HG02870 (cell line): Measurements from ENCODE around the gene FDXR.

Experiments used
- ATAC-seq: cut with Tn5 transposase; IDR thresholded peaks from one replicate; pipeline ENCODE4 v1.9.1; 2021; ENCODE audit warnings: mild to moderate bottlenecking, moderate library complexity; ENCODE audit not compliant: unreplicated experiment

Gene FDXR

GRCh38 chr17:74859459-74860228 lies 13.2 kb downstream of the FDXR start, which contains the start of gene GRIN2C:
GRIN2C (minus strand) TSS chr17:74859885; CDS start chr17:74855092, 4,793 bp downstream.
- no peak for ATAC-seq

DNA sequence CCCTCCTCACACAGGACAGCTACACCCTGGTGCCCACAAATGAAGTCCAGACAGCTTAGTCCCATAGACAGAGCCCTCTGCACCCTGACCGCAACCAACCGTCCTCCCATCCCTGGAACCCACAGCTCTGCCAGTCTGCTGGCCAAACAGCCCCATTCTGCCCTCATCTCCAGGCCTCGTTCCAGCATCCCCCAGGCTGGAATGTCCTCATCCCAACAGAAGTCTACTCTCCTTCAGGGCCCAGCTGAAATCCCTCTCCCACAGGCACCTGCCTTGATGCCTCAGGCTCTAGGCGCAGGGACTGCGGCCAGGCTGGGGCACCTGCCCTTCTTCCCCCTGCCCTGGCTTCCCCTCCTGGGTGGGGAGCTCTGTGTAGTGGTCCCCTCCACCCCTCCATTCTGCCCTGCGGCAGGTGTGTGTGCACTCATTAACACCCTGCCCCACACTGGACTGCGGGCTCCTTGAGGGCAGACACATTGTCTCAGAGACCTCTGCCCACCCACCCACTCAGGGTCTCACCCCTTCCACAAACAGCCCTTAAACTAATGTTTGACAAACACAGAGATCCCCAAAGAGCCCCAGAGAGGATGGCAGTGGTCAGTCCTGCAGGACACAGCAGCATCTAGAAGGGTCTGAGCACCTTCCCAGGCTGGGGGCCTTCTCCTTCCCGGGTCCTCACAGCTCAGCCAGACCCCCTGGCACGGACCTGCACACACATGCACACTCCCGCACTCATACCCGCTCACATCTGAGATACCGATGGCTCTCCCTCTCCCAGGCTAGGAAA lies 13.9 kb downstream of the FDXR start:
- no peak for ATAC-seq

GRCh38 chr17:74857191-74857590 lies 15.6 kb downstream of the FDXR start:
- no peak for ATAC-seq

DNA sequence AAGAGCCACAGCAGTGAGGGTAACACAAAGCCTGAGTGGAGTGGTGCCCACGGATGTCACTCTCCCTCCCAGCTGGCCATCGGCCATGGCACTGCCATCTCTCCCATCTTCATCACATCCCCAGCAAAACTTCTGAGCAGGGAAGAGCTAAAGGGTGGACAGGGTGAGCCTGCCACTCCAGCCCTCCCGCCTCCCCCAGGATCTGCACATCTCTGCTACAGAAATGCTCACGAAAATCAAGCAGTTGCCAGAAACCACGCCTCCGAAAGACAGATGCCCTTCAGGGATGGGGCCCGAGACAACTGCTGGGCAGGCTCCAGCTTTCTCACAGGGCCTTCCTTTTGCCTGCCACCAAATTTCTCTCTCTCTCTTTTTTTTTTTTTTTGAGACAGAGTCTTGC lies 16.7 kb downstream of the FDXR start:
- no peak for ATAC-seq

DNA sequence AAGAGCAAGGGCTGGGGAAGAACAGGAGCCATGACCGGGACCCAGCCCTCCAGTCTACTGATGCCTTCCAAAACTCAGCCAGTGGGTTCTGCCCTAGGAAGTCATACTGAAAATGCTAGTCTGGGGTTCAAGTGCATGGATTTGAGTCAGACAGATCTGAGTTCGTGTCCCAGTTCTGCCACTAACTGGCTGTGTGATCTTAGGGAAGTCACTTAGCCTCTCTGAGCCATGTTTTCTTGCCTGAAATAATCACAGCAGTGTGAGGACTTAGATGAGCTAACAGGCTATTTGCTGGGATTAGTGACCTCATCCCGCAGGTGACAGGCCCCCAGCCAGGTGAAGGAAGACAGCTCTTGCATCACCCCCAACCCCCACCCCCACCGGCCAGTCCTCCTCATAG lies 17.5 kb downstream of the FDXR start:
- no peak for ATAC-seq

- no peak for ATAC-seq
These were observed 18.0 kb downstream of the FDXR start for GRCh38 chr17:74854792-74855191.

DNA sequence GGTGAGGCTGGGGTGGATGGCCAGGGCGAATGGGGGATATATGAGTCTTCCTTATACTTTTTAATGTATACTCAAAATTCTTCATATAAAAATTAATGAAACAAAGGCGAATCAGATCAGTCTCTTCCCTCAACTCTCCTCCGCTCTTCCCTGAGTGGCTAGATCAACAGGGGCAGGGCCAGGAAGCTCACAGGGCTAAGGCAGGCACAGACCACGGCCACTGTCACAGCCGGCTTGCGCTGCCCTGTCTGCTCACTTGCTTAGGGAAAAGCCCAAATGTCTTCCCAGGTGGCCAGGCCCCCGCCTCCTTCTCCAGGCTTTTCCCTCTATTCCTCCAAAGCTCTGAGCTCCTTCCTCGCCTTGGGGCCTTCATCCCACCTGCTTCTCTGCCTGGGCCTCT lies 19.1 kb downstream of the FDXR start:
- no peak for ATAC-seq

DNA sequence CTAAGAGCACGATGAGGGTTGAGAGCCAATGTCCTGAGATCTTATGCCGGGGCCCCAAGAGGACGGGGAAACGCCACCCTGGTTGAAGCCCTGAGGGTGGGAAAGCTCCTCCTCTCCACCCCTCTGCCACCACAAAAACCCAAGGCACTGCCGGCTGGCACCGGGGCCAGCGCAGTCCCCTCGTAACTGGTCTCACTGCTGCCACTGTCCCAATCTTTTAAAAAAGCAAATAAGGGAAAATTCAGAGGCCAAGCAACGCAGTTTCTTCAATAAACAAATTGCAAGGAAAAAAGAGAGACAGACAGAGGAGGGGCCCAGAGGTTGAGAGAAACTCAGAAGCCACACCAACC lies 19.8 kb downstream of the FDXR start:
- ATAC-seq: no peak

GRCh38 chr17:74852237-74853047 lies 20.4 kb downstream of the FDXR start:
- no peak for ATAC-seq

GRCh38 chr17:74851612-74852236 lies 21.1 kb downstream of the FDXR start:
- no peak for ATAC-seq

DNA sequence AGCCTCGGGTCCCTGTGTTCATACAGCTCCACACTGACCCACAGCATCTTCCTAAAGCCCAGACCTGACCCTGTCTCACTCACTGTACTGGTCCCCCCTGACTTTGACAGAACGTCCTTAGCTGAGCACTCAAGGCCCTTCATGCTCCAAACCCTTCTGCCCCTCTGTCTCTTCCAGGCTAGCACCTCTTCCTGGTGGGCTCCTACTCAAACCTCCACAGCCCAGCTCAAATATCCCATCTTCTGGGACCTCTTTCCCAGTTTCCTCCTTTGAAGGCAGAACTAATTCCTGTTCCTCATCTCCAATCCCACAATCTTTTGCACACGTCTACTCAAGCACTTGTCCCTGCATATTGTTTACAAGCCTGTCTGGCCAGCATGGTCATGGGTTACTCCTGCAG lies 21.9 kb downstream of the FDXR start:
- ATAC-seq: no peak

DNA sequence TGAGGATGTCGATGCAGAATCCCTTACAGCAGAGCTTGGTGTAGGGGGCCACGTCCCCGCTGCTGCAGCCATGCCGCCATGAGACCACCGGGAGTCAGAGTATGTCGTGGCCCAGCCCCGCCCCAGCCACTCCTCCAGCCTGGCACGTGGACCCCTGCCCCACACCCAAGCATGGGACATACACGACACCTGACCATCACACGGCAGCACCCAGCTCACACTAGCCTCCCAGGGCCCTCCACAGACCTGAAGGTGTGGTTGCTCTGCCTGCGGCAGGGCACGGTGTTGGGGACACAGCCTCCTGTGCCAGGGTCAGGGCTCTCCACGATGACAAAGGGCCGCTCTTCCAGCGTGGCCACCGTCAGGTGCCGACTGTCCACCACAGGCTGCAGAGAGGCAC lies 22.5 kb downstream of the FDXR start:
- ATAC-seq: no peak

- no peak for ATAC-seq
These were observed 24.0 kb downstream of the FDXR start for GRCh38 chr17:74848656-74849399.

- ATAC-seq: no peak
These were observed 26.2 kb downstream of the FDXR start for GRCh38 chr17:74846621-74847020.

GRCh38 chr17:74843352-74843627 lies 29.5 kb downstream of the FDXR start:
- ATAC-seq: no peak

GRCh38 chr17:74842599-74843351 lies 30.0 kb downstream of the FDXR start:
- ATAC-seq: no peak

- no peak for ATAC-seq
These were observed 30.6 kb downstream of the FDXR start for GRCh38 chr17:74842146-74842598.

GRCh38 chr17:74840989-74841666 lies 31.7 kb downstream of the FDXR start:
- ATAC-seq: no peak
